Measurements from ENCODE around the gene NDUFA7. TPM values are rescaled to one million over a fixed set of nuclear protein-coding genes. Genes with fewer than 3 reads are reported as not detected.
"Not testable (repeated sequence)": the region's sequence is repeated elsewhere in the genome, so short reads cannot be mapped to it uniquely, and the experiment has no call there.

The NDUFA7 gene
- total RNA-seq, 6 experiments from 2014 or later = 54.0 to 75.9 (median 61.1) TPM

DNA sequence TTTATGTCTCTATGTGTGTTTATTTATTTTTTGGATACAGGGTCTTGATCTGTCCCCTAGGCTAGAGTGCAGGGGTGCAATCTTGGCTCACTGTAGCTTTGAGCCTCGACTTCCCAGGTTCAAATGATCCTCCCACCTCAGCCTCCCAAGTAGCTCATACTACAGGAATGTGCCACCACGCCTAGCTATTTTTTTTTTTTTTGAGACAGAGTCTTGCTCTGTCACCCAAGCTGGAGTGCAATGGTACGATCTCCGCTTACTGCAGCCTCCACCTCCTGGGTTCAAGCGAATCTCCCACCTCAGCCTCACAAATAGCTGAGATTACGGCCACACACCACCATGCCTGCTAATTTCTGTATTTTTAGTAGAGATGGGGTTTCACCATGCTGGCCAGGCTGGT is 37.8 kb upstream of the NDUFA7 start:
- Mint-ChIP-seq H3K27me3 (ENCODE audit: insufficient read depth) (peaks cover 2% of the 10 kb centered on the region), H3K9me3 (peaks cover 5% of the 10 kb centered on the region), H3K27ac (no peak overlapping the region), H3K36me3 (ENCODE audit: low read depth) (peaks cover 5% of the 10 kb centered on the region), H3K4me3 (no peak overlapping the region), H3K4me1 (ENCODE audit: low read depth) (peaks cover 44% of the 10 kb centered on the region)
- no peak for DNase-seq
- TF ChIP-seq, protein P1, sequence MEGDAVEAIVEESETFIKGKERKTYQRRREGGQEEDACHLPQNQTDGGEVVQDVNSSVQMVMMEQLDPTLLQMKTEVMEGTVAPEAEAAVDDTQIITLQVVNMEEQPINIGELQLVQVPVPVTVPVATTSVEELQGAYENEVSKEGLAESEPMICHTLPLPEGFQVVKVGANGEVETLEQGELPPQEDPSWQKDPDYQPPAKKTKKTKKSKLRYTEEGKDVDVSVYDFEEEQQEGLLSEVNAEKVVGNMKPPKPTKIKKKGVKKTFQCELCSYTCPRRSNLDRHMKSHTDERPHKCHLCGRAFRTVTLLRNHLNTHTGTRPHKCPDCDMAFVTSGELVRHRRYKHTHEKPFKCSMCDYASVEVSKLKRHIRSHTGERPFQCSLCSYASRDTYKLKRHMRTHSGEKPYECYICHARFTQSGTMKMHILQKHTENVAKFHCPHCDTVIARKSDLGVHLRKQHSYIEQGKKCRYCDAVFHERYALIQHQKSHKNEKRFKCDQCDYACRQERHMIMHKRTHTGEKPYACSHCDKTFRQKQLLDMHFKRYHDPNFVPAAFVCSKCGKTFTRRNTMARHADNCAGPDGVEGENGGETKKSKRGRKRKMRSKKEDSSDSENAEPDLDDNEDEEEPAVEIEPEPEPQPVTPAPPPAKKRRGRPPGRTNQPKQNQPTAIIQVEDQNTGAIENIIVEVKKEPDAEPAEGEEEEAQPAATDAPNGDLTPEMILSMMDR (IDR thresholded peaks at IDR 0.05) = no peak

DNA sequence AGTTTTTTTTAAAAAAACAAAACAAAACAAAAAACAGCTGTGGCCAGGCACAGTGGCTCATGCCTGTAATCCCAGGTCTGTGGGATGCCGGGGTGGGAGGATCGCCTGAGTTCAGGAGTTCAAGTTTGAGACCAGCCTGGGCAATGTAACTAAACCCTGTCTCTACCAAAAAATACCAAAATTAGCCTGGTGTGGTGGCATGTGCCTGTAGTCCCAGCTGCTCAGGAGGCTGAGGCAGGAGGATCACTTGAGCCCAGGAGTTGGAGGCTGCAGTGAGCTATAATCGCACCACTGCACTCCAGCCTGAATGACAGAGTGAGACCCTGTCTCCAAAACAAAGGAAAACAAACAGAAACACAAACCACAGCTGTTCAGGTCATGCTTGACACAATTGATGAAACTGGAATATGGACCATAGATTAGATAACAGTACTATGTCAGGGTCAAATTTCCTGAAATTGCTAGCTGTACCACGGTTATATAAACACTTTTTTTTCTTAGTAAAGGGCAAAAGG is 35.9 kb upstream of the NDUFA7 start:
- H3K27ac Mint-ChIP-seq = no peak overlapping the region
- peaks cover 2% of the 10 kb centered on the region for H3K27me3 Mint-ChIP-seq (ENCODE audit: insufficient read depth)
- TF ChIP-seq, protein P1 (IDR thresholded peaks at IDR 0.05) = no peak
- peaks cover 5% of the 10 kb centered on the region for H3K36me3 Mint-ChIP-seq (ENCODE audit: low read depth)
- peaks cover 5% of the 10 kb centered on the region for H3K9me3 Mint-ChIP-seq
- DNase-seq = no peak
- no peak overlapping the region for H3K4me3 Mint-ChIP-seq
- H3K4me1 Mint-ChIP-seq (ENCODE audit: low read depth) = peaks cover 37% of the 10 kb centered on the region

DNA sequence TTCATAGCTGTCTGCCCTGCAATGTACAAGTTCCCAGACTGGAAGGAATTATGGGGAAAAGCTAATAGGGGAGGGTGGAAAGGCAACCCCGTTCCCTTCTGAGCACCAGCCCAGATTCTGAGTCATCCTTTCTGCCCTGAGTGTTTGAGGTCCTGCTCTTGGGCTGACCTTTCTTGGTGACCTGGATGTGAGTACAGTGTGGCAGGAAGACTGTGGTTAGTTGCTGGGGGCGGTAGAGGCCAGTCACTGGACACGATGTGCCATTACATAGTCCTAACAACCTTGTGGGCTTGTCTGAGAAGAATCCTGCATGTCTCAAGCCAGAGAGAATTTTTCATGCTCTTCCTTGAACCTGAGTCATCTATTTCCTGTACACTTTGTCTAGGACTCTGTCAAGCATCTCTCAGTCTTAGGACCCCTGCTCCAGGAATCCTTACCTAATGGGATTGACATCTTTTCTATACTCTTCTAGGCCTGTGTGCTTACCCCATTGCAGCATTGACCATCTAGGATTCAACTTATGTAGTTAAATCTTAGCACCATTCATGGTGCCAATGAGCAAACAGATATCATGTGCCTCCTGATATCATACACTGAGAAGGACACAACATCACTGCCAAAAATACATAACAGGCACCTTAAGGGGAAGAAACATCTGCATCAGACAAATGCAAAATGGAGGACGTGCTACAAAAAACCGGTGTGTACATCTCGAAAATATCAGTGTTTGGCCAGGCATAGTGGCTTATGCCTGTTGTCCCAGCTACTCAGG is 34.6 kb upstream of the NDUFA7 start:
- TF ChIP-seq, protein P1 (IDR thresholded peaks at IDR 0.05) = peak; percentile 37; the same call in 1 of the 2 replicates
- peak; percentile 97 for DNase-seq
- Mint-ChIP-seq H3K27me3 (ENCODE audit: insufficient read depth) (peaks cover 5% of the 10 kb centered on the region), H3K36me3 (ENCODE audit: low read depth) (peaks cover 5% of the 10 kb centered on the region), H3K4me1 (ENCODE audit: low read depth) (peaks cover 33% of the 10 kb centered on the region), H3K4me3 (peak overlapping the region; percentile 49), H3K9me3 (peaks cover 5% of the 10 kb centered on the region), H3K27ac (peak overlapping the region; percentile 82)

DNA sequence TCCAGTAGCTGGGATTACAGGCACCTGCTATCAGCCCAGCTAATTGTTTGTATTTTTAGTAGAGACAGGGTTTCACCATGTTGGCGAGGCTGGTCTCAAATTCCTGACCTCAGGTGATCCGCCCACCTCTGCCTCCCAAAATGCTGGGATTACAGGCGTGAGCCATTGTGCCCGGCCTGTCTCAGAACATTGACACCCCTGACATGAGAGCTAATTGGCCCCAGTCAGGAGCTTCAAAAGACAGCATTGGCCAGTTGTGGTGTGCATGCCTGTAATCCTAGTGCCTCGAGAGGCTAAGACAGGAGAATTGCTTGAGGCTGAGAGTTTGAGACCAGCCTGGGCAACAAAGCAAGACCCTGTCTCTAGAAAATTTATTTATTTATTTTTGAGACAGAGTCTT is 31.7 kb upstream of the NDUFA7 start:
- not testable (repeated sequence) for H3K36me3 Mint-ChIP-seq (ENCODE audit: low read depth); H3K27me3 Mint-ChIP-seq (ENCODE audit: insufficient read depth); H3K27ac Mint-ChIP-seq; H3K9me3 Mint-ChIP-seq; H3K4me3 Mint-ChIP-seq; DNase-seq
- H3K4me1 Mint-ChIP-seq (ENCODE audit: low read depth) = peaks cover 37% of the 10 kb centered on the region

DNA sequence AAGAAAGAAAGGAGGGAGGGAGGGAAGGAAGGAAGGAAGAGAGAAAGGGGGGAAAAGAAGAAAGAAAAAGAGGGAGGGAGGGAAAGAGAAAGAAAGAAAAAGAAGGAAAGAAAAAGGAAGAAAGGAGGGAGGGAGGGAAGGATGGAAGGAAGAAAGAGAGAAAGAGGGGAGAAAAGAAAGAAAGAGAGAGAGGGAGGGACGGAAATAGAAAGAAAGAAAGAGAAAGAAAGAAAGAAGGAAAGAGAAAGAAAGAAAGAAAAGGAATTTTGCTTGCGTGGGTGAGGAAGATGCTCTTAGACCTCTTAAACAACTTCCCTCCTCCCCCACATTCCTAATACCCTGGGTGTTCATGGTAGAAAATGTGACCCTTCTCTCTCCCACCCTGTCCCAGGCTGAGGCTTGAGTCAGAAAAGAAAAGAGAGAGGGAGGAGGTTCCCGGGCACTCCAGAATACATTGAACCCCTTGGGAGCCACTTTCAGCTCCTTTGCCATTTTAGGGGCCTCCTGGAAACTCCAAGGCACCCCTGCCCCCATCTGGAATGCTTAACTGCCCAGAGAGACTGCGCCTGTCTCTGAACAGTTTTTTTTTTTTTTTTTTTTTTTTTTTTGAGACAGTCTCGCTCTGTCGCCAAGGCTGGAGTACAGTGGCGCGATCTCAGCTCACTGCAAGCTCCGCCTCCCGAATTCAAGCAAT is 31.1 kb upstream of the NDUFA7 start:
- no peak for DNase-seq
- peaks cover 5% of the 10 kb centered on the region for H3K36me3 Mint-ChIP-seq (ENCODE audit: low read depth)
- peaks cover 5% of the 10 kb centered on the region for H3K9me3 Mint-ChIP-seq
- peaks cover 5% of the 10 kb centered on the region for H3K27me3 Mint-ChIP-seq (ENCODE audit: insufficient read depth)
- peak overlapping the region; percentile 54 for H3K4me3 Mint-ChIP-seq
- TF ChIP-seq, protein P1 (IDR thresholded peaks at IDR 0.05) = no peak
- H3K4me1 Mint-ChIP-seq (ENCODE audit: low read depth) = peaks cover 41% of the 10 kb centered on the region
- no peak overlapping the region for H3K27ac Mint-ChIP-seq

DNA sequence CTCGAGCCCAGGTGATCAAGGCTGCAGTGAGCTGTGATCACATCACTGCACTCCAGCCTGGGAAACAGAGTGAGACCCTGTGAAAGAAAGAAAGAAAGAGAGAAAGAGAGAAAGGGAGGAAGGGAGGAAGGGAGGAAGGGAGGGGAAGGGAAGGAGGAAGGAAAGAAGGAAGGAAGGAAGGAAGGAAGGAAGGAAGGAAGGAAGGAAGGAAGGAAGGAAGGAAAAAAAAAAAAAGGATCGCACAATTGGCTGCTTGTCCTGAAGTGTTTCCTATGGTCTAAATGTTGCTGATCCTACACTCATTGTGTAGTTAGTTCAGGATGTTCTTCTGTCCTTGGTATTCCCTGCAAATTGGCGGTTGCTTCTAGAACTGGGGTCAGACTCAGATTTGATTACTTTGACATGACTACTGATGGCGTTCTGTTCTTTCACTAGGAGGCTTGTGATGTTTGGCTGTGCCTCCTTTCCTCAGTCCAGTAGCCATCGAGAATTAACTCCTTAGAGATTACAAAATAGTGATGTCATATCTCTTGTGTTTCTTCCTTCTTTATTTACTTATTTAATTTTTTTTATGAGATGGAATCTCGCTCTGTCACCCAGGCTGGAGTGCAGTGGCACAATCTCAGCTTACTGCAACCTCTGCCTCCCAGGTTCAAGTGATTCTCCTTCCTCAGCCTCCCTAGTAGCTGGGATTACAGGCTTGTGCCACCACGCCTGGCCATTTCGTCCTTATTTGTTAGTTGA is 28.6 kb upstream of the NDUFA7 start:
- not testable (repeated sequence) for H3K27me3 Mint-ChIP-seq (ENCODE audit: insufficient read depth); H3K36me3 Mint-ChIP-seq (ENCODE audit: low read depth); H3K9me3 Mint-ChIP-seq; H3K4me3 Mint-ChIP-seq; DNase-seq; H3K27ac Mint-ChIP-seq
- H3K4me1 Mint-ChIP-seq (ENCODE audit: low read depth) = peaks cover 23% of the 10 kb centered on the region

Measured in HFFc6 (cell line).